ENCODE results near the gene CLSTN2. TPM values are rescaled to one million over a fixed set of nuclear protein-coding genes. Genes with fewer than 3 reads are reported as not detected.

CLSTN2 gene
- total and polyA plus RNA-seq, 8 donors, result 0.31 to 1.1 (median 0.61) TPM

- no peak for TF ChIP-seq CTCF (IDR thresholded peaks at IDR 0.05)
- H3K27ac ChIP-seq, result no peak overlapping the region
- H3K9me3 ChIP-seq, result no peaks in the 10 kb centered on the region
- no peaks in the 10 kb centered on the region for H3K4me1 ChIP-seq
- H3K4me3 ChIP-seq, result no peak overlapping the region
- H3K36me3 ChIP-seq, result no peaks in the 10 kb centered on the region
- H3K27me3 ChIP-seq, result no peaks in the 10 kb centered on the region
- intact Hi-C loops (cut with DNase I), result no loop called here
- no peak for DNase-seq
- ATAC-seq, result no peak
Observed at GRCh38 chr3:140018556-140018955, 83.6 kb downstream of the CLSTN2 start.

GRCh38 chr3:140019946-140020345, 85.0 kb downstream of the CLSTN2 start:
- Histone ChIP-seq H3K4me1 (no peaks in the 10 kb centered on the region), H3K36me3 (no peaks in the 10 kb centered on the region), H3K4me3 (no peak overlapping the region), H3K27ac (no peak overlapping the region), H3K9me3 (no peaks in the 10 kb centered on the region), H3K27me3 (no peaks in the 10 kb centered on the region)
- intact Hi-C loops (cut with DNase I), result no loop called here
- no peak for TF ChIP-seq CTCF (IDR thresholded peaks at IDR 0.05)
- no peak for ATAC-seq
- no peak for DNase-seq

GRCh38 chr3:140020541-140020940, 85.6 kb downstream of the CLSTN2 start:
- H3K4me1 ChIP-seq, result no peaks in the 10 kb centered on the region
- H3K27me3 ChIP-seq, result no peaks in the 10 kb centered on the region
- intact Hi-C loops (cut with DNase I), result no loop called here
- ATAC-seq, result no peak
- H3K9me3 ChIP-seq, result no peaks in the 10 kb centered on the region
- no peak overlapping the region for H3K27ac ChIP-seq
- no peaks in the 10 kb centered on the region for H3K36me3 ChIP-seq
- no peak for TF ChIP-seq CTCF (IDR thresholded peaks at IDR 0.05)
- no peak for DNase-seq
- H3K4me3 ChIP-seq, result no peak overlapping the region

- TF ChIP-seq CTCF (IDR thresholded peaks at IDR 0.05), result no peak
- Histone ChIP-seq H3K4me1 (no peaks in the 10 kb centered on the region), H3K9me3 (no peaks in the 10 kb centered on the region), H3K4me3 (no peak overlapping the region), H3K27me3 (no peaks in the 10 kb centered on the region), H3K36me3 (no peaks in the 10 kb centered on the region), H3K27ac (no peak overlapping the region)
- intact Hi-C loops (cut with DNase I), result no loop called here
- DNase-seq (no peak), ATAC-seq (no peak)
Observed at GRCh38 chr3:140021269-140021668, 86.3 kb downstream of the CLSTN2 start.

GRCh38 chr3:140022066-140022770, 87.2 kb downstream of the CLSTN2 start:
- no peaks in the 10 kb centered on the region for H3K36me3 ChIP-seq
- ATAC-seq (no peak), DNase-seq (no peak)
- H3K4me3 ChIP-seq, result no peak overlapping the region
- no peaks in the 10 kb centered on the region for H3K9me3 ChIP-seq
- intact Hi-C loops (cut with DNase I), result no loop called here
- no peaks in the 10 kb centered on the region for H3K27me3 ChIP-seq
- H3K4me1 ChIP-seq, result no peaks in the 10 kb centered on the region
- no peak for TF ChIP-seq CTCF (IDR thresholded peaks at IDR 0.05)
- no peak overlapping the region for H3K27ac ChIP-seq
